Fibroblast of skin of back (primary cell): ENCODE data around the gene DAND5.
A peak's percentile ranks its signal among the peaks of the same experiment; 100 is the strongest.
"Not testable (repeated sequence)": the region's sequence is repeated elsewhere in the genome, so short reads cannot be mapped to it uniquely, and the experiment has no call there.

ENCODE experiments used
- DNase-seq: peaks from one replicate; pipeline ENCODE4 v3.0.0-alpha.2; 2013

The DAND5 gene

GRCh38 chr19:12946092-12946721 lies 23.2 kb upstream of the DAND5 start:
- DNase-seq, result peak; percentile 86

DNA sequence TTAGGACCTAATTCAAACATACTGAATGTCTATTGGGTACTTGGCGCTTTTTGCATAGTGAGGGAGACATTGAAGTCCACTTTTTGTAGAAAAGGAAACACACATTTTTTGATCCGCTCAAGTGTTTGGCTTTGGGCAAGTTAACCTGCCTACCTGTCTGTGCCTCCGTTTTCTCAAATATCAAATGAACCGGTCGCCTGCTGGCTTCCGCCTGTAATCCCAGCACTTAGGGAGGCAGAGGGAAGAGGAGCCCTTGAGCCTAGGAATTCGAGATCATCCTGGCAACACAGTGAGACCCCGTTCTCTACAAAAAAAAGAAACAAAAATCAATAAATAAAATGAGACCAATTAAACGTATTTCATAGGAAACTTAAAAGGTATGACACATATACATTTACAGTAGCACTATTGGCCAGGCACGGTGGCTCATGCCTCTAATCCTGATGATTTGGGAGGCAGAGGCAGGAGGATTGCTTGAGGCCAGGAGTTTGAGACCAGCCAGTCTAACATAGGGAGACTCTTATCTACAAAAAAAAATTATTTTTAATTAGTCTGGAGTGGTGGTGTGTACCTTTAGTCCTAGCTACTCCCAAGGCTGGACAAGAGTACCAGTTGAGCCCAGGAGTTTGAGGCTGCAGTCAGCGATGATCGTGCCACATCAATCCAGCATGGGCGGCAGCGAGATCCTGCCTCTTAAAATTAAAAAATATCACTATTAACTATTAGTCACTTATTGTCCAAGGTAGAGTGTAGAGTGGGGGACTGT lies 22.5 kb upstream of the DAND5 start:
- DNase-seq, result no peak

- DNase-seq, result no peak
Measured at GRCh38 chr19:12947702-12948611, 21.4 kb upstream of the DAND5 start.

- DNase-seq, result no peak
Measured at GRCh38 chr19:12948612-12949362, 20.6 kb upstream of the DAND5 start.

- no peak for DNase-seq
Measured at GRCh38 chr19:12949363-12950283, 19.8 kb upstream of the DAND5 start.

- not testable (repeated sequence) for DNase-seq
Measured at GRCh38 chr19:12952050-12952449, 17.3 kb upstream of the DAND5 start.

DNA sequence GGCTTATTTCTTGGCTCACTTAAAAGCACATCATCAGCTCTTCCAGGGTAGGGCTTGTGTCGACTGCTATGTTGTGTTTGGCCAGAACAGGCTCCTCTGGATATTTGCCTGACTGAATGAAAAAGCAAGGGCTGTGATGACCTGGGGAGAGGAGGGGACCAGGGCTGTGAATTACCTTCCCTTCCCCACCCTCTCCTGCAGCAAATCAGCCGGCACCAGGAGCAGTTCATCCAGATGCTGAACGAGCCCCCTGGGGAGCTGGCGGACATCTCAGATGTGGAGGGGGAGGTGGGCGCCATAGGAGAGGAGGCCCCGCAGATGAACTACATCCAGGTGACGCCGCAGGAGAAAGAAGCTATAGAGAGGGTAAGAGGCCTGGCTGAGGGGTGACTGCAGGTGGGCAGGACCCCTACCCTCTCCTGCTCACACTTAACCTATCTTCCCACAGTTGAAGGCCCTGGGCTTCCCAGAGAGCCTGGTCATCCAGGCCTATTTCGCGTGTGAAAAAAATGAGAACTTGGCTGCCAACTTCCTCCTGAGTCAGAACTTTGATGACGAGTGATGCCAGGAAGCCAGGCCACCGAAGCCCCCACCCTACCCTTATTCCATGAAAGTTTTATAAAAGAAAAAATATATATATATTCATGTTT lies 16.8 kb upstream of the DAND5 start:
- peak; percentile 92 for DNase-seq

GRCh38 chr19:12953138-12953798 lies 16.1 kb upstream of the DAND5 start:
- DNase-seq, result no peak

GRCh38 chr19:12953799-12954611 lies 15.4 kb upstream of the DAND5 start:
- DNase-seq, result no peak

DNA sequence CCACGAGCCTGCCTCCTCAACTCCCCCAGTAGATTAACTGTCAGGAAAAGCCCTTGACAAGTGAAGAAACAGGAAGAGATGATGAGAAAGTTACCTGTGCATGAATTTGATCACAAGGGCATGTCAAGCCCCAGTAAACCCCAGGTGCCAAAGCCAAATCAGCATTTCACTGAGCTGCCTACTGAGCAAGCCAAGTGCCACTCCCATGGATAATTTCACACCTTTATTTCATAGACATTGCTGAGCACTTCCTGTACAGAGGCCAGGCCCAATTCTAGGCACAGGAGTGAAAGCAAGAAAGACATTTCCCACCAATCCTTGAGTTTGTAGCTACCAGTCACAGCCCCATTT lies 14.8 kb upstream of the DAND5 start:
- no peak for DNase-seq

- DNase-seq, result not testable (repeated sequence)
Measured at GRCh38 chr19:12955575-12955974, 13.8 kb upstream of the DAND5 start.

DNA sequence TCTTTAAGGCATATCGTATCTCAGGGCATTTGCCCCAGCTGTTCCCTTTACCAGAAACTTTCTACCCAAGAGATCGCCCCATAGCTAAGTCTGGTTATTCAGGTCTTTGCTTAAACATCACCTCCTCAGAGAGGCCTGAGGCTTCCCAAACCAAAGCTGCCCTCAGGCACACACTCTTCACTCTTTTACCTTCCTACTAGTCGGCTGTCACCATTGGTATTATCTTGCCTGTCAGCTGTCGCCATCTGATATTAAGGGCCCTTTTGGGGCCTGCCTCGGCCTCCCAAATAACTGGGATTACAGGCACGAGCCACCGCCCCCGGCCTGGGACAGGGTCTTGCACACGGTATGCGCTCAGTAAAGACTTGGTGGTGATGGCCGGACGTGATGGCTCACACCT lies 13.4 kb upstream of the DAND5 start:
- no peak for DNase-seq

- peak; percentile 82 for DNase-seq
Measured at GRCh38 chr19:12956446-12957388, 12.7 kb upstream of the DAND5 start, which contains the start of gene GADD45GIP1. GADD45GIP1 (minus strand) TSS chr19:12957223; CDS start chr19:12957212, 11 bp downstream.

- DNase-seq, result not testable (repeated sequence)
Measured at GRCh38 chr19:12957389-12957952, 11.9 kb upstream of the DAND5 start.

- DNase-seq, result no peak
Measured at GRCh38 chr19:12959481-12959880, 9.9 kb upstream of the DAND5 start.

DNA sequence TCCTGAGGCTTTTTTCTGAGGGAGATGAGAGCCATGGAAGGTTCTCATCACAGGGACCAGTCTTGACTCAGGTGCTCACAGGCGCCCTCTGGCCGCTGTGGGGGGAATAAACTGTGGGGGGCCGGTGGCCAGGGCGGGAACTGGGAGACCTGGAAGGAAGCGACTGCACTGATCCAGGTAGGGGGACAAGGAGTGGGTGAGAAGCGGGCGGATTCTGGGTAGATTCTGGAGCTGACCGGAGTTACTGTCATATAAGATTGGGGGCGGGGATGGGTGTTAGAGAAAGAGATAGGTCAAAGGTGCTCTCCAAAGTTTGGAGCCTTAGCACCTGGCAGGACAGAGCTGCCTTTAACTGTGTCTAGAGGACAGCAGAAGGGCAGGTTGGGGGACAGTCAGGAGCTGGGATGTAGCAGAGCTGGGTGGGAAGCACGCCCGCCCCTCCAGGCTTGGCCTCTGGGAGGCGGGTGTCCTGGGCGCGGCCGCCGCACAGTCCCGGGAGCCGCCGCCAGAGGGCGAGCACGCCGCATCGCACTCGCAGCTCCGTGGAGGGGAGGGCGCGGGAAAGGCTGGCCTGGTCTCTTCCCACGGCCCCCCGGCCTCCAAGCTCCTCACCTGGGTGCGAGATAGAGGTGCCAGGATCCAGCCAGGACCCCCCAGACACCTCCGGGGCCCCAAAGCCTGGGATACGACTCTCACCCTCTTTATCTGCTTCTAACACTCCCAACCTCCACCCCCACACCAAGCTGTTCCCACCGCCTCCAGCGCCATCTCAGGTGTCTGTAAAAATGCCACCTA lies 4.2 kb upstream of the DAND5 start:
- peak; percentile 75 for DNase-seq

GRCh38 chr19:12965812-12966135 lies 3.6 kb upstream of the DAND5 start:
- DNase-seq, result no peak
